Measurements from ENCODE around the gene SYNGR2.

GRCh38 chr17:78147315-78147998, 20.9 kb upstream of the SYNGR2 start:
- TF ChIP-seq POLR2A (IDR thresholded peaks at IDR 0.05): no peak
- no peak for TF ChIP-seq CTCF (IDR thresholded peaks at IDR 0.05)

Data from prostate gland (tissue), 2 donors.